Kidney (tissue), 14 donors: Measurements from ENCODE around the gene NCOR2. TPM values are rescaled to one million over a fixed set of nuclear protein-coding genes. Genes with fewer than 3 reads are reported as not detected.
A peak's percentile ranks its signal among the peaks of the same experiment; 100 is the strongest.

Experiments used
- DNase-seq, 5 donors: peaks; one replicate each; pipeline ENCODE4 v3.0.0-alpha.2; 2013 to 2020
- FAIRE-seq: peaks from 2 replicates; lab custom pipeline; 2012; peaks lifted over from hg19 to GRCh38; lab: Jason Lieb, UNC
- H3K27ac ChIP-seq, 2 donors: one replicate each; pipeline ENCODE4 v1.7.0; 2013; ENCODE audit warnings: low read depth in 2 of 2, low read length in 2 of 2, inconsistent platforms in 1 of 2
- H3K27me3 ChIP-seq: one replicate; pipeline ENCODE4 v1.7.1; 2013; ENCODE audit warnings: low read length, inconsistent platforms; ENCODE audit not compliant: control insufficient read depth, insufficient read depth
- H3K36me3 ChIP-seq, 3 donors: one replicate each; pipeline versions ENCODE4 v1.7.0 to v1.7.1; 2013; ENCODE audit warnings: low read length in 3 of 3, control low read depth in 1 of 3, inconsistent platforms in 1 of 3; ENCODE audit not compliant: insufficient read depth in 3 of 3, control insufficient read depth in 2 of 3
- H3K4me1 ChIP-seq, 3 donors: one replicate each; pipeline versions ENCODE4 v1.7.0 to v1.7.1; 2013; ENCODE audit warnings: low read length in 3 of 3, inconsistent platforms in 1 of 3, low read depth in 1 of 3; ENCODE audit not compliant: control insufficient read depth in 2 of 3, insufficient read depth in 2 of 3
- H3K4me3 ChIP-seq, 3 donors: one replicate each; pipeline versions ENCODE4 v1.7.0 to v1.8.1; 2013; ENCODE audit warnings: low read length in 3 of 3, control low read depth in 1 of 3, inconsistent platforms in 1 of 3
- H3K9ac ChIP-seq, 3 donors: one replicate each; pipeline versions ENCODE4 v1.7.0 to v1.7.1; 2013; ENCODE audit warnings: low read length in 3 of 3, control low read depth in 1 of 3, inconsistent platforms in 1 of 3
- H3K9me3 ChIP-seq, 3 donors: one replicate each; pipeline versions ENCODE4 v1.7.0 to v1.7.1; 2013; ENCODE audit warnings: low read length in 3 of 3, control low read depth in 1 of 3, inconsistent platforms in 1 of 3; ENCODE audit not compliant: control insufficient read depth in 2 of 3, insufficient read depth in 1 of 3
- intact Hi-C: fragments of 100-400 bp; cut with DNase I; formaldehyde crosslinking; loops from one replicate; pipeline ENCODE4 v1.11.1; 2022
- polyA plus RNA-seq: library from polyadenylated mRNA; stranded (reverse); fragments of 350-450 nt; fragmentation: Illumina TruSeq; extraction: RNeasy Lipid Tissue Mini Kit (QIAGEN cat#74804); gene quantifications from one replicate; pipeline ENCODE4 v1.2.3, GENCODE V29; 2014; ENCODE audit warnings: low read depth, low replicate concordance; ENCODE audit not compliant: insufficient read depth
- total RNA-seq: library from RNA; stranded (reverse); fragmentation: NEBNext Ultra II Directional; extraction: Animal tissue kit (Norgen Biotek cat#: 25700); gene quantifications from one replicate; pipeline ENCODE4 v1.2.1, GENCODE V29; 2021
- TF ChIP-seq, protein P1 (sequence below): IDR thresholded peaks from 3 replicates; pipeline ENCODE4 v1.5.1; 2012; ENCODE audit warnings: mild to moderate bottlenecking, moderate library complexity, borderline replicate concordance; ENCODE audit not compliant: insufficient read depth; ENCODE audit errors: extremely low read depth
- donor health status: control.
- donor health status: control.
- donor health status: control.
- donor health status: control.
- donor health status: control.
- donor health status: DM: yes; HTN: yes; CAD: no.
- donor health status: Normal renal cell carcinoma (clear cell type).

The NCOR2 gene
- total and polyA plus RNA-seq, 2 donors from 2014 or later = 18.7 to 205 TPM

DNA sequence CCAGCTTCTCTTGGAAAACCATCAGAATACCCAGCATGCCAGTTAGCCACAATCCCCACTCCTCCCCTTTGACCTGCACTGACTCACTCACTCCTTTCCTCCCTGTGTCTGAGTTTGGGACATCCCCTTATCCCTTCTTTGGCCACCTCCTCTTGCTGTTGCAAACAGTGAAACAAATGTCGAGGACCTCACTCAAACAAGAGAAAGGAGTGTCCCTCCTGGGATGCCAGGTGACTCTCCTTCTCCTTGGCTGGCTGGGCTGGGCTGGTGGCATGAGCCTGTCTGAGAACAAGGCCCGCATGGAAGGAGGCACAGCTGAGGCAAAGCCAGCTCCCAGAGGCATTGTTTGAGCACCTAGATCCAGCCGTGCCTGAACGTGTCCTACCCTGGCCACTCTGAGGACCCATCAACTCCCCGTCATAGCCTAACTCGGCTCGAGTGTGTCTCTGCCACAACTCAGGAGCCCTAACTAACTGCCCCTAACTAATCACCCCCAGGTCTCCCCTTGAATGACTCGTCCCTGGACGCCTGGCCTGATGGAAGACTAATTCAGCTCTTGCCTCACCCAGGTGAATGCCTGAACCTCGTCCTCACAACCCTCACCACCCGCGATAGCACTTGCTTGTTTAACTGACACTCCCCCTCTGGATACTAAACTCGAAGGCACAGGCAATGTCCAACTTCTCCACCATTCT is 43.0 kb downstream of the NCOR2 start:
- FAIRE-seq (no peak), DNase-seq (peak in 1 of 5 donors; percentile 66)
- Histone ChIP-seq H3K27me3 (no peaks in the 10 kb centered on the region), H3K4me1 (peaks cover 0 to 23% (median 17%) of the 10 kb centered on the region in 3 donors), H3K4me3 (no peak overlapping the region), H3K36me3 (no peaks in the 10 kb centered on the region), H3K9ac (no peak overlapping the region), H3K27ac (no peak overlapping the region), H3K9me3 (no peaks in the 10 kb centered on the region)
- TF ChIP-seq, protein P1, sequence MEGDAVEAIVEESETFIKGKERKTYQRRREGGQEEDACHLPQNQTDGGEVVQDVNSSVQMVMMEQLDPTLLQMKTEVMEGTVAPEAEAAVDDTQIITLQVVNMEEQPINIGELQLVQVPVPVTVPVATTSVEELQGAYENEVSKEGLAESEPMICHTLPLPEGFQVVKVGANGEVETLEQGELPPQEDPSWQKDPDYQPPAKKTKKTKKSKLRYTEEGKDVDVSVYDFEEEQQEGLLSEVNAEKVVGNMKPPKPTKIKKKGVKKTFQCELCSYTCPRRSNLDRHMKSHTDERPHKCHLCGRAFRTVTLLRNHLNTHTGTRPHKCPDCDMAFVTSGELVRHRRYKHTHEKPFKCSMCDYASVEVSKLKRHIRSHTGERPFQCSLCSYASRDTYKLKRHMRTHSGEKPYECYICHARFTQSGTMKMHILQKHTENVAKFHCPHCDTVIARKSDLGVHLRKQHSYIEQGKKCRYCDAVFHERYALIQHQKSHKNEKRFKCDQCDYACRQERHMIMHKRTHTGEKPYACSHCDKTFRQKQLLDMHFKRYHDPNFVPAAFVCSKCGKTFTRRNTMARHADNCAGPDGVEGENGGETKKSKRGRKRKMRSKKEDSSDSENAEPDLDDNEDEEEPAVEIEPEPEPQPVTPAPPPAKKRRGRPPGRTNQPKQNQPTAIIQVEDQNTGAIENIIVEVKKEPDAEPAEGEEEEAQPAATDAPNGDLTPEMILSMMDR = no peak
- intact Hi-C loops = no loop called here

DNA sequence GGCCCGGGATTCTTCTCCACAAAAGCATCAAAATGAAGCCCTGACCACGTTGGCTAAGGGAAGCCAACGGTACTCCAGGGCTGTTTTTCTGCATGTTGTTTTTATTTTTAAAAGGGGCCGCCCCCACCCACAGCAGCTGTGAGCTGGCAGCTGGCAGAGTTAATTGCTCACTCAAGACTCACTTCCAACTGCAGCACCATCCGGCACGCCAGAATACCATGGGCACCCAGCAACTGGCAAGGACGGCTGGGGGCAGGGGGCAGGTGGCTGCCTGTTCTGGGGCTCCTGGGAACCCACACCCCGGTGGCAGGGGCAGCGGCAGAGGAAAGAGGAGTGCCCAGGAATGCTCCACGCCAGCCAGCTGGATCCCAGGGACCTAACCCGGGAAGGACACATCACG is 44.3 kb downstream of the NCOR2 start:
- H3K27ac ChIP-seq = peak overlapping the region in 1 of 2 donors; percentile 51
- FAIRE-seq (no peak), DNase-seq (peak in 1 of 5 donors; percentile 47)
- no peaks in the 10 kb centered on the region for H3K9me3 ChIP-seq
- H3K27me3 ChIP-seq = no peaks in the 10 kb centered on the region
- H3K9ac ChIP-seq = no peak overlapping the region
- peaks cover 0 to 28% (median 25%) of the 10 kb centered on the region in 3 donors for H3K4me1 ChIP-seq
- intact Hi-C loops = no loop called here
- H3K36me3 ChIP-seq = no peaks in the 10 kb centered on the region
- H3K4me3 ChIP-seq = no peak overlapping the region
- TF ChIP-seq, protein P1 = no peak

DNA sequence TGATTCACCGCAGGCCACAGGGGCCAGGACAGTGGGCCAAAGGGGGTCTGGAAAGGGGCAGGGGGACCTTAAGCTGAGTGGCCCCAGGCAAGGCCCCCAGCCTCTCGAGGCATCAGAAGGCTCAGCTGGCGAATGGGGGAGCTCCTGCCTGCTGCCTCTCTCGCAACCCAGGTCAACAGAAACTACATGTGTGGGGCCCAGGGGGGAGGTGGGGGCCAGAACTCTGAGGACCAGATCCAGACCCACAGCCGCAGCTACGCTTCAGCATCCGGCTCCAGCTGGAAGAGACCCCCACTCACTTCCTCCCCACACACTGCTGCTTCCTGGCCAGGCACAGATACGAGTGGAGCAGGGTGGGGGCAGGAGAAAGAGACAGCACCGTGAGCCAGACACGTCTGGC is 46.5 kb downstream of the NCOR2 start:
- peak overlapping the region in 1 of 3 donors; percentile 12 for H3K9ac ChIP-seq
- DNase-seq (peak in 2 of 5 donors; percentile 58 to 66), FAIRE-seq (no peak)
- no peak overlapping the region for H3K4me3 ChIP-seq
- no peaks in the 10 kb centered on the region for H3K36me3 ChIP-seq
- peaks cover 0 to 38% (median 33%) of the 10 kb centered on the region in 3 donors for H3K4me1 ChIP-seq
- no peaks in the 10 kb centered on the region for H3K9me3 ChIP-seq
- no peak overlapping the region for H3K27ac ChIP-seq
- no peaks in the 10 kb centered on the region for H3K27me3 ChIP-seq
- TF ChIP-seq, protein P1 = no peak
- intact Hi-C loops = no loop called here
